Stomach (tissue), 4 donors: ENCODE results near the gene SPATA12.

Experiments
- POLR2A ChIP-seq, 4 donors: fragments of 450-650 bp; IDR thresholded peaks; one replicate each; pipeline ENCODE4 v1.6.1; 2016; ENCODE audit warnings: antibody characterized with exemption in 4 of 4, control low read depth in 2 of 4, mild to moderate bottlenecking in 1 of 4, moderate library complexity in 1 of 4
- POLR2AphosphoS5 ChIP-seq, 3 donors: sonication (generic); formaldehyde crosslinking; IDR thresholded peaks; one replicate each; pipeline ENCODE4 v1.6.1; 2016; ENCODE audit warnings: antibody characterized with exemption in 3 of 3

GRCh38 chr3:57017459-57017845, 43.0 kb upstream of the SPATA12 start:
- TF ChIP-seq POLR2A (IDR thresholded peaks at IDR 0.05) = no peak
- no peak for TF ChIP-seq POLR2AphosphoS5 (IDR thresholded peaks at IDR 0.05)
